ENCODE results near the gene GRHPR. TPM values are rescaled to one million over a fixed set of nuclear protein-coding genes. Genes with fewer than 3 reads are reported as not detected.

GRHPR gene
- total and polyA plus RNA-seq, 2 of the 4 experiments (the other 2 are of a cell fraction) = 182 to 191 TPM

DNA sequence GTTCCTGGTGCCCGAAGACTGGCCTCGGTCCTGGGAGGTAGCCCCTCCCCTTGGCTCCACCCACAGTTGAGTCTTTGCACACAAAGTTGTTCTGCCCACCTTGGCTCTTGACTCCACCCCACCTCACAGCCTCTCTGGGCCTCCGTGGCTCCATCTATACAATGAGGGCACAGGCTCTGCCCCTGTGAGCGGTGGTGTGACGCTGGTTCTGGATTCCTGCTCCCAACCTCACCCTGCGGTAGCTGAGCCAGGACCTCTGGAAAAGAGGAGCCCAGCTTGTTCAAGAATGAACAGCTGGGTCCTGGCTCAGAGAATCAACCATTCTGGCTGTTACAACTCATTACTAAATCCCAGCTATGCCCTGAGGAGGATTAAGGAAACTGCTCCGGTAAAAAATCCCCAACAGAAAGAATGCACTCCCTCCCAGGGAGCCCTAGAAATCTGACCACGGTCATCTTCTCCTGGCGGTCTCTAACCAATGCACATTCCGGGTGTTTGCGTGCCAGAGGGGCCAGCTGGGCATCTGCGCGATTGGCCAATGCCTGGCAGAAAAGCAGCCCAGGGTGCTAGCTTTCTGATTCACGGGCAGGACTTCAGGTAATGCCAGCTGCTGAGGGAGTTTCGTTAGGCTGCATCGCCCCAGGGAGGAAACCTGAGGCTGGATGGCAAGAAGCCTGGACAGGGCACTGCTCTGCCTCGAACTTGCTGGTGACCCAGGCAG lies 9.9 kb upstream of the GRHPR start (continued):
- TF ChIP-seq, protein P1, sequence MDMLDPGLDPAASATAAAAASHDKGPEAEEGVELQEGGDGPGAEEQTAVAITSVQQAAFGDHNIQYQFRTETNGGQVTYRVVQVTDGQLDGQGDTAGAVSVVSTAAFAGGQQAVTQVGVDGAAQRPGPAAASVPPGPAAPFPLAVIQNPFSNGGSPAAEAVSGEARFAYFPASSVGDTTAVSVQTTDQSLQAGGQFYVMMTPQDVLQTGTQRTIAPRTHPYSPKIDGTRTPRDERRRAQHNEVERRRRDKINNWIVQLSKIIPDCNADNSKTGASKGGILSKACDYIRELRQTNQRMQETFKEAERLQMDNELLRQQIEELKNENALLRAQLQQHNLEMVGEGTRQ (IDR thresholded peaks at IDR 0.05; ENCODE audit: low read depth, low read length) = no peak
- TF ChIP-seq BHLHE40 (IDR thresholded peaks at IDR 0.05; ENCODE audit: low read depth, low read length) (no peak), CHD1 (IDR thresholded peaks at IDR 0.05; ENCODE audit: low read depth, low read length) (no peak), RAD21 (IDR thresholded peaks at IDR 0.05; ENCODE audit: low read length) (no peak)

DNA sequence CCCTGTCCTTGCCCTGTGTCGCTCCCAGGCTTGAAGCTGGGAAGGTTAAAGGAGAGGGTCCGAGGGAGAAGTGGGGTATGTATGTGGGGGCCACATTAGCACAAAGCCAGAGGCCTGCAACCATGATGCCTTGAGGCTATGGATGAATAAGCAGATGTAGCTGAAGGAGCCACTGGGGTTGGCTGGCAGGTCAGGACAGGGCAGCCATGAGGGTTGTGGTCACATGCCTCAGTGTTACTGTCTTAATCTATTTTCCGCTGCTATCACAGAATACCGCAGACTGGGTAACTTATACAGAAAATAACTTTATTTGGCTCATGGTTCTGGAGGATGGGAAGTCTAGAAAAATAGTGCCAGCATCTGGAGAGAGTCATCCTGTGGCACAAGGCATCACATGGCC lies 9.2 kb upstream of the GRHPR start:
- 67% methylated on average over 1 of the region's 4 CpGs; no CpG with 5 or more reads in 1 of the 2 experiments for WGBS, 2 experiments (ENCODE audit: extremely low coverage in 2 of 2, insufficient read length in 1 of 2)
- ChIA-PET POLR2A (ENCODE audit: unreplicated experiment) (no interaction called here), CTCF (interaction anchor here (1.8 kb wide), 1 partner anchor 11 kb away, joined by 5 read pairs; no protein-coding TSS in a partner anchor)
- peaks cover 3% of the 10 kb centered on the region; the same call in 1 of the 2 replicates for H3K9me1 ChIP-seq (ENCODE audit: insufficient read depth, low read length)
- H2BK15ac ChIP-seq (ENCODE audit: low read depth, low read length) = no peak overlapping the region
- no peak overlapping the region for H4K5ac ChIP-seq (ENCODE audit: low read depth, low read length)
- H3K79me1 ChIP-seq (ENCODE audit: low read depth in 1 of 2, low read length in 2 of 2) = no peaks in the 10 kb centered on the region
- no peak overlapping the region for H3K4me2 ChIP-seq (ENCODE audit: low read depth, low read length)
- dilution Hi-C loops (cut with HindIII; ENCODE audit: low sequenced_read_pairs, unreplicated experiment) (no loop called here), intact Hi-C loops (cut with micrococcal nuclease) (loop anchor here (5.0 kb wide), 1 partner anchor 541 kb away; no protein-coding TSS in a partner anchor), in situ Hi-C loops (cut with MboI; ENCODE audit: low sequenced_read_pairs) (no loop called here)
- no peak overlapping the region for H3K18ac ChIP-seq (ENCODE audit: low read depth, low read length)
- H2AK9ac ChIP-seq (replicated peaks; ENCODE audit: low read depth, low read length, poor library complexity) = no peak overlapping the region
- H3K27me3 ChIP-seq (ENCODE audit: control insufficient read depth, insufficient read depth, low read length) = no peaks in the 10 kb centered on the region; the same call in 1 of the 2 replicates
- no peak overlapping the region for H2BK5ac ChIP-seq (ENCODE audit: low read depth, low read length, poor library complexity, severe bottlenecking)
- ATAC-seq (ENCODE audit: low read depth) (no peak), DNase-seq (no peak)
- H3K23ac ChIP-seq (ENCODE audit: low read depth, low read length) = no peak overlapping the region
- H2AK5ac ChIP-seq (ENCODE audit: low read depth, low read length) = no peak overlapping the region
- H3K56ac ChIP-seq (ENCODE audit: extremely low read depth, insufficient read depth, low read length) = no peak overlapping the region
- BruUV-seq (replicated peaks) = no TSS peak
- H3K9ac ChIP-seq (ENCODE audit: low read depth, low read length) = no peak overlapping the region
- no peaks in the 10 kb centered on the region for H3K9me3 ChIP-seq (ENCODE audit: control insufficient read depth, insufficient read depth, low read length)
- H3K36me3 ChIP-seq (ENCODE audit: control insufficient read depth, insufficient read depth, low read length) = no peaks in the 10 kb centered on the region
- no peak overlapping the region for H2BK20ac ChIP-seq (ENCODE audit: low read depth, low read length)
- no peak overlapping the region for H3K27ac ChIP-seq (ENCODE audit: insufficient read depth, low read length)
- no peak overlapping the region for H4K8ac ChIP-seq (ENCODE audit: low read depth in 2 of 2, low read length in 2 of 2)
- H3K4ac ChIP-seq (ENCODE audit: low read depth, low read length) = no peak overlapping the region
- no peak overlapping the region for H2BK120ac ChIP-seq (ENCODE audit: low read depth, low read length)
- no peak overlapping the region for H3K14ac ChIP-seq (replicated peaks; ENCODE audit: low read depth, low read length)
- no peak overlapping the region for H2AFZ ChIP-seq (replicated peaks; ENCODE audit: low read length, poor library complexity)
- peaks cover 2% of the 10 kb centered on the region; the same call in 1 of the 2 replicates for H3K4me1 ChIP-seq (ENCODE audit: control insufficient read depth, insufficient read depth, low read length)
- no peak overlapping the region for H4K91ac ChIP-seq (ENCODE audit: insufficient read depth, low read depth, low read length)
- no peak overlapping the region for H3K4me3 ChIP-seq (ENCODE audit: insufficient read depth, low read depth, low read length)
- no peaks in the 10 kb centered on the region for H4K20me1 ChIP-seq (ENCODE audit: insufficient read depth, low read length)
- no peak for TF ChIP-seq SMC3 (IDR thresholded peaks at IDR 0.05; ENCODE audit: low read depth, low read length)
- TF ChIP-seq CHD1 (IDR thresholded peaks at IDR 0.05; ENCODE audit: low read depth, low read length) = no peak
- no peak for TF ChIP-seq MXI1 (IDR thresholded peaks at IDR 0.05; ENCODE audit: borderline replicate concordance, low read depth, low read length)
- TF ChIP-seq MAFK (IDR thresholded peaks at IDR 0.05; ENCODE audit: low read depth, low read length) = no peak
- TF ChIP-seq MAZ (IDR thresholded peaks at IDR 0.05; ENCODE audit: borderline replicate concordance, low read depth, low read length) = no peak
- no peak for TF ChIP-seq RCOR1 (IDR thresholded peaks at IDR 0.05; ENCODE audit: insufficient replicate concordance, low read length)
- TF ChIP-seq BHLHE40 (IDR thresholded peaks at IDR 0.05; ENCODE audit: low read depth, low read length) = no peak
- no peak for TF ChIP-seq POLR2A (IDR thresholded peaks at IDR 0.05; ENCODE audit: low read depth, low read length)
- TF ChIP-seq NFE2L2 (IDR thresholded peaks at IDR 0.05; ENCODE audit: low read depth, low read length) = no peak
- no peak for TF ChIP-seq RFX5 (IDR thresholded peaks at IDR 0.05; ENCODE audit: low read depth, low read length)
- TF ChIP-seq, protein P2, sequence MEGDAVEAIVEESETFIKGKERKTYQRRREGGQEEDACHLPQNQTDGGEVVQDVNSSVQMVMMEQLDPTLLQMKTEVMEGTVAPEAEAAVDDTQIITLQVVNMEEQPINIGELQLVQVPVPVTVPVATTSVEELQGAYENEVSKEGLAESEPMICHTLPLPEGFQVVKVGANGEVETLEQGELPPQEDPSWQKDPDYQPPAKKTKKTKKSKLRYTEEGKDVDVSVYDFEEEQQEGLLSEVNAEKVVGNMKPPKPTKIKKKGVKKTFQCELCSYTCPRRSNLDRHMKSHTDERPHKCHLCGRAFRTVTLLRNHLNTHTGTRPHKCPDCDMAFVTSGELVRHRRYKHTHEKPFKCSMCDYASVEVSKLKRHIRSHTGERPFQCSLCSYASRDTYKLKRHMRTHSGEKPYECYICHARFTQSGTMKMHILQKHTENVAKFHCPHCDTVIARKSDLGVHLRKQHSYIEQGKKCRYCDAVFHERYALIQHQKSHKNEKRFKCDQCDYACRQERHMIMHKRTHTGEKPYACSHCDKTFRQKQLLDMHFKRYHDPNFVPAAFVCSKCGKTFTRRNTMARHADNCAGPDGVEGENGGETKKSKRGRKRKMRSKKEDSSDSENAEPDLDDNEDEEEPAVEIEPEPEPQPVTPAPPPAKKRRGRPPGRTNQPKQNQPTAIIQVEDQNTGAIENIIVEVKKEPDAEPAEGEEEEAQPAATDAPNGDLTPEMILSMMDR (conservative IDR thresholded peaks at IDR 0.05; ENCODE audit: low read depth, low read length) = no peak
